Stimulated activated effector memory CD8-positive, alpha-beta T cell treated with anti-CD3 and anti-CD28 coated beads, Interleukin-12 subunit alpha, Interleukin-12 subunit beta, amount 100 ng/mL, for 72 hours (primary cell): ENCODE data around the gene FLII.

Experiments used
- ATAC-seq: fragments of 150-1000 bp; cut with Tn5 transposase; 2 replicates; pipeline ENCODE4 v1.10.0; 2021
- DNase-seq, 2 donors: peaks; one replicate each; pipeline ENCODE4 v3.0.0; 2021 to 2022; ENCODE audit warnings: low spot score in 2 of 2
- H3K27ac Mint-ChIP-seq: one replicate; pipeline ENCODE4 v1.8.0; 2022; ENCODE audit warnings: mild to moderate bottlenecking, mixed read lengths
- H3K36me3 Mint-ChIP-seq: one replicate; pipeline ENCODE4 v1.8.0; 2022; ENCODE audit warnings: mild to moderate bottlenecking, mixed read lengths
- H3K4me1 Mint-ChIP-seq: one replicate; pipeline ENCODE4 v1.8.0; 2022; ENCODE audit warnings: mixed read lengths
- H3K4me3 Mint-ChIP-seq: one replicate; pipeline ENCODE4 v1.8.0; 2022; ENCODE audit warnings: mild to moderate bottlenecking, mixed read lengths
- H3K9me3 Mint-ChIP-seq: one replicate; pipeline ENCODE4 v1.8.0; 2022; ENCODE audit warnings: mixed read lengths

Gene FLII

DNA sequence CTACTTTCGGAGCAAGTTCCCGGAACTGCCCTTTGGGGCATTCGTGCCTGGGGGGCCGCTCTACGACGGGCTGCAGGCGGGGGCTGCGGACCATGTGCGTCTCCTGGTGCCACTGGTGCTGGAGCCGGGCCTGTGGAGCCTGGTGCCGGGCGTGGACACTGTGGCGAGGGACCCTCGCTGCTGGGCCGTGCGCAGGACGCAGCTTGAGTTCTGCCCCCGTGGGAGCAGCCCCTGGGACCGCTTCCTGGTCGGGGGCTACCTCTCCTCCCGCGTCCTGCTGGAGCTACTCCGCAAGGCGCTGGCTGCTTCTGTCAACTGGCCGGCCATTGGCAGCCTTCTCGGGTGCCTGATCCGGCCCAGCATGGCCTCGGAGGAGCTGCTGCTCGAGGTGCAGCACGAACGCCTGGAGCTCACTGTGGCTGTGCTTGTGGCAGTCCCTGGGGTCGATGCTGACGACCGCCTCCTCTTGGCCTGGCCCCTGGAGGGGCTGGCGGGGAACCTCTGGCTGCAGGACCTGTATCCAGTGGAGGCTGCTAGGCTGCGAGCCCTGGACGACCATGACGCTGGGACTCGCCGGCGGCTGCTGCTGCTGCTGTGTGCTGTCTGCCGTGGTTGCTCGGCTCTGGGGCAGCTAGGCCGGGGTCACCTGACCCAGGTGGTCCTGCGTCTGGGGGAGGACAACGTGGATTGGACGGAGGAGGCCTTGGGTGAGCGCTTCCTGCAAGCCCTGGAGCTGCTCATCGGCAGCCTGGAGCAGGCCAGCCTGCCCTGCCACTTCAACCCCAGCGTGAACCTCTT, 5.5 kb upstream of the FLII start:
- DNase-seq, result no peak
- no peaks in the 10 kb centered on the region for H3K9me3 Mint-ChIP-seq
- no peaks in the 10 kb centered on the region for H3K36me3 Mint-ChIP-seq
- H3K4me1 Mint-ChIP-seq, result peaks cover 28% of the 10 kb centered on the region
- ATAC-seq, result no peak
- no peak overlapping the region for H3K4me3 Mint-ChIP-seq
- no peak overlapping the region for H3K27ac Mint-ChIP-seq

DNA sequence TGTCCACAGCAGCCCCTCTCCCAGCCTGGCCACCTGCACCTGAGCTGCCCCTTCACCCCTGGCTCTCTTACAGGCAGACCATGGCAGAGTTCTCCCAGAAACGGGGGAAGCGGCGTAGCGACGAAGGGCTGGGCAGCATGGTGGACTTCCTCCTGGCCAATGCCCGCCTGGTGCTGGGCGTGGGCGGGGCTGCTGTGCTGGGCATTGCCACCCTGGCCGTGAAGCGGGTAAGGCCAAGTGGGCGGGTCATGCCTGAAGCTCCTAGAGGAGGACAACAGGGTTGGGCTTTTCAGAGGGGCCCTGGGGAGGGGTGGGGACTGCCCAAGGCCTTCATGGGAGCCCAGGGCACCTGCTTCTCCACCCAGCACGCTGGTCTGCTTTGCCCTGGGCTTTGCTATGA, 4.1 kb upstream of the FLII start:
- H3K27ac Mint-ChIP-seq, result peak overlapping the region; percentile 87
- DNase-seq, result no peak
- peaks cover 5% of the 10 kb centered on the region for H3K36me3 Mint-ChIP-seq
- no peak for ATAC-seq
- H3K4me3 Mint-ChIP-seq, result peak overlapping the region; percentile 98
- peaks cover 28% of the 10 kb centered on the region for H3K4me1 Mint-ChIP-seq
- no peaks in the 10 kb centered on the region for H3K9me3 Mint-ChIP-seq

GRCh38 chr17:18262111-18262510, 3.6 kb upstream of the FLII start:
- DNase-seq (no peak), ATAC-seq (no peak)
- H3K4me3 Mint-ChIP-seq, result peak overlapping the region; percentile 98
- H3K9me3 Mint-ChIP-seq, result no peaks in the 10 kb centered on the region
- H3K4me1 Mint-ChIP-seq, result peaks cover 28% of the 10 kb centered on the region
- peaks cover 10% of the 10 kb centered on the region for H3K36me3 Mint-ChIP-seq
- peak overlapping the region; percentile 87 for H3K27ac Mint-ChIP-seq

DNA sequence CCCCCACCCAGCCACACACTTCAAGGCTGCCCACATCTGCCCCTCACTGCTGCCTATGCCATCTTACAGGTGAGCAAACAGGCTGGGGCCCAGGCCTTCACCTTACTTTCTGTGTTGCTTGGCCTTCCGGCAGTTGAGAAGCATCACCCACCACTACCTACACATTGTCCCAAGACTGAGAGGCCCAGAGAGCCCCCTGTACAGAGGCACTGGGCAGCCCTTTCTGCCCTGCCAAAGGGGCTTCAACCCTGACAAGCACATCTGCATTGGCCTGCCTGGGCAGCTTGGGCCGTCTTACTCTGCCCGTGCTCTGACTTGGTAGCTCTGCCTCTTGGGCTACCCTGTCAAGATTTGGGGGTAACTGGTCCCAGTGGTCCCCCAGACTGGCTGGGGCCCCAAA, 3.1 kb upstream of the FLII start:
- no peak for ATAC-seq
- H3K36me3 Mint-ChIP-seq, result peaks cover 15% of the 10 kb centered on the region
- H3K27ac Mint-ChIP-seq, result peak overlapping the region; percentile 87
- H3K4me1 Mint-ChIP-seq, result peaks cover 33% of the 10 kb centered on the region
- H3K4me3 Mint-ChIP-seq, result peak overlapping the region; percentile 98
- DNase-seq, result no peak
- no peaks in the 10 kb centered on the region for H3K9me3 Mint-ChIP-seq

DNA sequence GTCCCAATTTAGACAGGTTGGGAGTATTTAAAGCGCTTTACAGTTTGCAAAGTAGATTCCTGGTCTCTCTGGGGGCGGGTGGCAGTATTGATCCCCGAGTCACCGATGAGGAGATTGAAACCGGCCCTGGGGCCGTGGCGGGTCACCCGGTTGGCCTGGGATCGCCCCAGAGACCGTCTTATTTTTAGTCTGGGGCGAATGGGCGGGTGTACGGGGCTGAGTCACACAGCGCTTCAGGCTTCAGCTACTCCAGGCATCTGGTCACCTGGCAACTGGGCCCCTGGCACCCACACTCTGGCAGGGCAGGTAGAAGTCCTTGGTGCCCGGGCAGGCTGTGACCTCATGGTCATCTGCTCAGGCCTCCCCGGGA, 2.6 kb upstream of the FLII start:
- peak overlapping the region; percentile 98 for H3K4me3 Mint-ChIP-seq
- peaks cover 38% of the 10 kb centered on the region for H3K4me1 Mint-ChIP-seq
- DNase-seq (peak in 1 of 2 donors; percentile 33), ATAC-seq (peak; percentile 46)
- peaks cover 20% of the 10 kb centered on the region for H3K36me3 Mint-ChIP-seq
- H3K9me3 Mint-ChIP-seq, result no peaks in the 10 kb centered on the region
- H3K27ac Mint-ChIP-seq, result peak overlapping the region; percentile 87

DNA sequence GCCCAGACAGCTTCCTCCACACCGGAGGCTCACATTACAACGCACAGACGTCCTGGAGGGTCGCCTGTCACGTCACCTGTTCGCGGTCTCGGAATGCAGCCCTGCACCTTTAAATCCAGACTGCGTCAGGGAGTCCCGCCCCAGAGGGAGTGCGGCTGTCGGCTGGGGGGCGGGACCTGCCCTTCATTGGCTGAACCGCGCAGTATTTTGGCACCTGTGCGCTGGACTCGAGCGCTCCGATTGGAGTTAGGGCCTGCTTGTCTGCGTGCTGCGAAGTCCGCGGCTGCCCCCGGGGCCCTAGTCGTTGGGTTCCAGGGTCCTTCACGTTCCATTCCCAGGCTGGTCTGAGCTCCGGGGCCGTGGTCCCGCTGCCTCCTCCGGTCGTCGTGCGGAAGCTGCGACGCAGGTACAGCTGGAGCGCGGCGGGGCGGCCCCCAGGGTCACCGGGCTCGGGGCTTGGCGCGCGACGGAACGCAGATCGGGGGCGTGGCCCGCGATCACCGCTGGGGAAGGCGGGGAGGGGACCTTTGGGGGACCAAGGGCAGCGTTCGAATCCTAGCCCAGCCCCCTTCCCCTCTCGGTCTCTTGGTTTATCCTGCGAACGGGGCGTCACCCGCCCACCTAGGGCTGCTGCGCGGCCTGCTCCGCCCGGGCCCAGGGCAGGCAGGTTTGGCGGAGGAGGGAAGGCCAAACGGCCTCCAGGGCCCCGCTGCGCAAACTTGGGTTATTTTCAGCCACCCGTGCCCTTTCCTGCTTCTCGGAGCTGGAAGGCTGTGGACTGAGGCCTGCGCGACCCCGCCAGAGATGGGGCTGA, 2.0 kb upstream of the FLII start, which contains the start of gene MIEF2:
MIEF2 (plus strand) TSS at position 331 of the 814 bp plus-strand sequence. CDS start 2,059 bp downstream, outside the sequence.
- Mint-ChIP-seq H3K27ac (peak within 1 kb of the TSS; percentile 87), H3K36me3 (peaks cover 26% of the 10 kb centered on the region), H3K4me1 (peaks cover 41% of the 10 kb centered on the region), H3K9me3 (no peaks in the 10 kb centered on the region), H3K4me3 (peak within 1 kb of the TSS; percentile 98)
- ATAC-seq (peak; percentile 88), DNase-seq (peak; percentile 78 to 94)

- H3K4me1 Mint-ChIP-seq, result peaks cover 41% of the 10 kb centered on the region
- peaks cover 34% of the 10 kb centered on the region for H3K36me3 Mint-ChIP-seq
- H3K9me3 Mint-ChIP-seq, result no peaks in the 10 kb centered on the region
- DNase-seq, result no peak
- H3K27ac Mint-ChIP-seq, result peak overlapping the region; percentile 87
- no peak for ATAC-seq
- H3K4me3 Mint-ChIP-seq, result peak overlapping the region; percentile 98
These were observed 1.2 kb upstream of the FLII start for GRCh38 chr17:18259621-18260331.

DNA sequence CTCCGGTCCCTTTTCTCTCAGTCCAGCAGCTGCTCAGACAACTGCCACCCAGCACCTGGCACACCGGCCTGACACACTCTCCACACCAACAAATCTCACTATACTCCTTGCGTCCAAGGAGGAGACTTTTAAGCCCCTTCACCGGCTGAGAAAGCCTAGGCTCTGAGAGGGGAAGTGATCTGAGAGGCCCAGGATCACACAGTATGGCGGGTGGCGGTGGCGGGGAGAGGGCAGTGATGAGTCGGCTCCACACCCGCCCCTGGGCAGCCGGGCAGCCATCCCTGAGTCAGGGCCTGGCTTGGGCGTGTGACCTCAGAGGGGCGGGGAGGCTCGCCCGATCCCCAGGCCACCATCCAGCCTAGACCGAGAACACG, 569 bp downstream of the FLII start:
- Mint-ChIP-seq H3K4me1 (peaks cover 41% of the 10 kb centered on the region), H3K4me3 (peak overlapping the region; percentile 98), H3K27ac (peak overlapping the region; percentile 97), H3K9me3 (no peaks in the 10 kb centered on the region), H3K36me3 (peaks cover 49% of the 10 kb centered on the region)
- DNase-seq (peak; percentile 43 to 82), ATAC-seq (peak; percentile 67)

GRCh38 chr17:18257268-18257981, 1.1 kb downstream of the FLII start:
- ATAC-seq (peak; percentile 0), DNase-seq (no peak)
- Mint-ChIP-seq H3K4me1 (peaks cover 41% of the 10 kb centered on the region), H3K36me3 (peaks cover 55% of the 10 kb centered on the region), H3K27ac (peak overlapping the region; percentile 97), H3K9me3 (no peaks in the 10 kb centered on the region), H3K4me3 (peak overlapping the region; percentile 98)

DNA sequence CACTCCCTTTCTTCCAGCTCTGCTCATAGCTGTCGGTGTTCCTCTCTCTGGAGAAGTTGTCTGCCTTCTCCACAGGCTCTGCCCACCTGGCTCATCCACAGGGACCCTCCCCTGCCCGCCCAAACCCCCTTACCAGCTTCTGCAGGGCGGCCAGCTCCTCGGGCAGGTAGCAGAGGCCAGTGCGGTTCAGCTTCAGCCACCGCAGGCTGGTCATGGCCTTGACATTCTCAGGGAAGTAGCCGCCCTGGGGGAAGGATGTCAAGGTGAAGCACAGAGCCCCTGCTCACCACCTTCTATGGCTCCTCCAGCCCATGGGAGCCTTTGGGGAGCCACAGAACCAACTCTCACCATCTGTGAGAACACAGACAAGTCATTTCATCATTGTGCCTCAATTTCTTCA, 1.8 kb downstream of the FLII start:
- DNase-seq (no peak), ATAC-seq (no peak)
- peaks cover 61% of the 10 kb centered on the region for H3K36me3 Mint-ChIP-seq
- H3K4me3 Mint-ChIP-seq, result peak overlapping the region; percentile 98
- no peak overlapping the region for H3K27ac Mint-ChIP-seq
- peaks cover 37% of the 10 kb centered on the region for H3K4me1 Mint-ChIP-seq
- no peaks in the 10 kb centered on the region for H3K9me3 Mint-ChIP-seq

GRCh38 chr17:18256351-18256750, 2.2 kb downstream of the FLII start:
- Mint-ChIP-seq H3K36me3 (peaks cover 66% of the 10 kb centered on the region), H3K4me3 (peak overlapping the region; percentile 98), H3K4me1 (peaks cover 33% of the 10 kb centered on the region), H3K9me3 (no peaks in the 10 kb centered on the region), H3K27ac (peak overlapping the region; percentile 52)
- DNase-seq (no peak), ATAC-seq (no peak)

GRCh38 chr17:18254888-18255649, 3.5 kb downstream of the FLII start:
- H3K36me3 Mint-ChIP-seq, result peaks cover 78% of the 10 kb centered on the region

GRCh38 chr17:18253947-18254821, 4.4 kb downstream of the FLII start:
- Mint-ChIP-seq H3K4me3 (no peak overlapping the region), H3K9me3 (no peaks in the 10 kb centered on the region), H3K36me3 (peaks cover 87% of the 10 kb centered on the region), H3K27ac (peak overlapping the region; percentile 58), H3K4me1 (peaks cover 23% of the 10 kb centered on the region)
- ATAC-seq (no peak), DNase-seq (no peak)

More at GRCh38 chr17:18254888-18255649, 3.5 kb downstream of the FLII start:
- no peaks in the 10 kb centered on the region for H3K9me3 Mint-ChIP-seq
- ATAC-seq (no peak), DNase-seq (no peak)
- no peak overlapping the region for H3K4me3 Mint-ChIP-seq
- H3K27ac Mint-ChIP-seq, result peak overlapping the region; percentile 58
- H3K4me1 Mint-ChIP-seq, result peaks cover 29% of the 10 kb centered on the region
